Hepatocyte (in vitro differentiated cells): ENCODE results near the gene VASH2.

ENCODE experiments used
- CTCF ChIP-seq: fragments of 200-600 bp; sonication (generic); IDR thresholded peaks from 2 replicates; pipeline ENCODE4 v1.5.1; 2016; ENCODE audit warnings: antibody characterized with exemption, mild to moderate bottlenecking; ENCODE audit not compliant: poor library complexity
- EZH2 ChIP-seq: fragments of 200-600 bp; sonication (generic); IDR thresholded peaks from 2 replicates; pipeline ENCODE4 v1.6.1; 2016; ENCODE audit warnings: antibody characterized with exemption, mild to moderate bottlenecking, borderline replicate concordance

- TF ChIP-seq CTCF (no peak), EZH2 (no peak)
Observed at GRCh38 chr1:213032651-213033050, 82.3 kb downstream of the VASH2 start.
